Testis (tissue), 2 donors: Measurements from ENCODE around the gene CHGA.

Experiments used
- CTCF ChIP-seq, 3 experiments: fragments of 450-650 bp in 2 of 3; fragments of 200-600 bp in 1 of 3; sonication (generic) in 1 of 3; IDR thresholded peaks; one replicate each; pipeline ENCODE4 v1.5.1; 2016 to 2019; ENCODE audit warnings: antibody characterized with exemption in 3 of 3, mild to moderate bottlenecking in 2 of 3, moderate library complexity in 1 of 3
- POLR2A ChIP-seq: fragments of 450-650 bp; IDR thresholded peaks from one replicate; pipeline ENCODE4 v1.6.1; 2017; ENCODE audit warnings: antibody characterized with exemption, mild to moderate bottlenecking, moderate library complexity

- TF ChIP-seq CTCF (IDR thresholded peaks at IDR 0.05) = no peak
- TF ChIP-seq POLR2A = no peak
Measured at GRCh38 chr14:92923744-92924103, 774 bp downstream of the CHGA start.
